Kidney epithelial cell (primary cell): Measurements from ENCODE around the gene CHD5. TPM values are rescaled to one million over a fixed set of nuclear protein-coding genes. Genes with fewer than 3 reads are reported as not detected.

Experiments
- DNase-seq: peaks from one replicate; pipeline ENCODE4 v3.0.0-alpha.2; 2010; ENCODE audit warnings: low read depth
- H3K27me3 ChIP-seq: 2 replicates; pipeline ENCODE4 v1.6.0; 2011; ENCODE audit warnings: low read length; ENCODE audit not compliant: control insufficient read depth, insufficient read depth
- H3K36me3 ChIP-seq: 2 replicates; pipeline ENCODE4 v1.5.1; 2011; ENCODE audit warnings: low read length; ENCODE audit not compliant: control insufficient read depth, insufficient read depth
- H3K4me3 ChIP-seq: 2 replicates; pipeline ENCODE4 v1.5.1; 2011; ENCODE audit warnings: low read depth, mild to moderate bottlenecking, control low read depth, low read length
- CTCF ChIP-seq: IDR thresholded peaks from 2 replicates; pipeline ENCODE4 v1.5.1; 2011; ENCODE audit warnings: mild to moderate bottlenecking, moderate library complexity, low read length, control low read depth, inconsistent platforms; ENCODE audit not compliant: insufficient read depth, poor library complexity, severe bottlenecking
- total RNA-seq: library from RNA; depleted of rRNA; stranded (reverse); fragments of >200 nt; gene quantifications from 2 replicates; pipeline ENCODE4 v1.2.3, GENCODE V29; 2015

The CHD5 gene
- total RNA-seq, 1 donor from 2014 or later: 0.08 TPM

GRCh38 chr1:6174621-6175410, 5.3 kb downstream of the CHD5 start:
- no peak overlapping the region for H3K4me3 ChIP-seq
- H3K36me3 ChIP-seq: no peaks in the 10 kb centered on the region
- H3K27me3 ChIP-seq: peaks cover 54% of the 10 kb centered on the region
- no peak for DNase-seq
- no peak for TF ChIP-seq CTCF

- Histone ChIP-seq H3K27me3 (peaks cover 53% of the 10 kb centered on the region), H3K36me3 (no peaks in the 10 kb centered on the region), H3K4me3 (no peak overlapping the region)
- no peak for DNase-seq
- no peak for TF ChIP-seq CTCF
Observed at GRCh38 chr1:6172549-6172948, 7.6 kb downstream of the CHD5 start.

- Histone ChIP-seq H3K27me3 (peaks cover 52% of the 10 kb centered on the region), H3K36me3 (no peaks in the 10 kb centered on the region), H3K4me3 (no peak overlapping the region)
- no peak for DNase-seq
- TF ChIP-seq CTCF: peak; percentile 51
Observed at GRCh38 chr1:6171548-6172124, 8.5 kb downstream of the CHD5 start.

GRCh38 chr1:6170742-6171201, 9.3 kb downstream of the CHD5 start:
- no peaks in the 10 kb centered on the region for H3K36me3 ChIP-seq
- no peak overlapping the region for H3K4me3 ChIP-seq
- no peak for DNase-seq
- peaks cover 51% of the 10 kb centered on the region for H3K27me3 ChIP-seq
- no peak for TF ChIP-seq CTCF

GRCh38 chr1:6170116-6170741, 9.9 kb downstream of the CHD5 start:
- Histone ChIP-seq H3K36me3 (no peaks in the 10 kb centered on the region), H3K27me3 (peaks cover 49% of the 10 kb centered on the region), H3K4me3 (no peak overlapping the region)
- no peak for DNase-seq
- TF ChIP-seq CTCF: no peak
